ENCODE measurements around the gene SERGEF.

SERGEF gene

GRCh38 chr11:18012906-18013781 is at the start of gene SERGEF:
SERGEF (minus strand) TSS chr11:18013047; CDS start chr11:18013010, 37 bp downstream.
- no peak for TF ChIP-seq CTCF (conservative IDR thresholded peaks at IDR 0.05; ENCODE audit: low read length)
- DNase-seq (ENCODE audit: low read depth): peak; percentile 83
- peak within 1 kb of the TSS; percentile 85 for H3K4me3 ChIP-seq (ENCODE audit: low read length)

- TF ChIP-seq CTCF (conservative IDR thresholded peaks at IDR 0.05; ENCODE audit: low read length): no peak
- DNase-seq (ENCODE audit: low read depth): no peak
- no peak overlapping the region for H3K4me3 ChIP-seq (ENCODE audit: low read length)
These were observed 48.5 kb upstream of the SERGEF start for GRCh38 chr11:18061351-18061750.

- no peak for DNase-seq (ENCODE audit: low read depth)
- no peak overlapping the region for H3K4me3 ChIP-seq (ENCODE audit: low read length)
- no peak for TF ChIP-seq CTCF (conservative IDR thresholded peaks at IDR 0.05; ENCODE audit: low read length)
These were observed 43.8 kb upstream of the SERGEF start for GRCh38 chr11:18056561-18057181.

GRCh38 chr11:18054511-18055103 is 41.8 kb upstream of the SERGEF start:
- DNase-seq (ENCODE audit: low read depth): no peak
- no peak overlapping the region for H3K4me3 ChIP-seq (ENCODE audit: low read length)
- TF ChIP-seq CTCF (conservative IDR thresholded peaks at IDR 0.05; ENCODE audit: low read length): no peak

GRCh38 chr11:18050848-18051247 is 38.0 kb upstream of the SERGEF start:
- H3K4me3 ChIP-seq (ENCODE audit: low read length): no peak overlapping the region
- no peak for DNase-seq (ENCODE audit: low read depth)
- TF ChIP-seq CTCF (conservative IDR thresholded peaks at IDR 0.05; ENCODE audit: low read length): no peak

- no peak within 1 kb of the TSS for H3K4me3 ChIP-seq (ENCODE audit: low read length)
- DNase-seq (ENCODE audit: low read depth): peak; percentile 7
- TF ChIP-seq CTCF (conservative IDR thresholded peaks at IDR 0.05; ENCODE audit: low read length): no peak
These were observed 33.4 kb upstream of the SERGEF start, which contains the start of gene TPH1 for GRCh38 chr11:18046116-18046777. TPH1 (minus strand) TSS chr11:18046269; CDS start chr11:18040762, 5,507 bp downstream.
